Lower leg skin (tissue), 4 donors: ENCODE measurements around the gene ALLC. TPM values are rescaled to one million over a fixed set of nuclear protein-coding genes. Genes with fewer than 3 reads are reported as not detected.
"Not testable (repeated sequence)": the region's sequence is repeated elsewhere in the genome, so short reads cannot be mapped to it uniquely, and the experiment has no call there.

Experiments
- DNase-seq, 2 donors: peaks; one replicate each; pipeline ENCODE4 v3.0.0-alpha.2; 2019; ENCODE audit warnings: low spot score in 2 of 2
- H3K4me3 ChIP-seq: fragments of 200-600 bp; sonication (generic); 2 replicates; pipeline ENCODE4 v1.5.1; 2017; ENCODE audit warnings: mild to moderate bottlenecking, low read depth; ENCODE audit not compliant: poor library complexity, severe bottlenecking
- CTCF ChIP-seq, 3 donors: fragments of 450-650 bp; IDR thresholded peaks; one replicate each; pipeline ENCODE4 v1.5.1; 2016; ENCODE audit warnings: antibody characterized with exemption in 3 of 3, mild to moderate bottlenecking in 3 of 3, moderate library complexity in 2 of 3
- POLR2A ChIP-seq, 2 donors: fragments of 450-650 bp; IDR thresholded peaks; one replicate each; pipeline ENCODE4 v1.6.1; 2016 to 2017; ENCODE audit warnings: antibody characterized with exemption in 2 of 2, mild to moderate bottlenecking in 1 of 2, moderate library complexity in 1 of 2
- WGBS, 2 donors: methylation state at CpG; one replicate each; pipeline ENCODE4 v1.1.5; 2018; 5-methylcytosine and 5-hydroxymethylcytosine counted together
- intact Hi-C: fragments of 100-400 bp; cut with DNase I; formaldehyde crosslinking; loops from one replicate; pipeline ENCODE4 v1.15.0; 2023; ENCODE audit warnings: low total_unique reads
- total RNA-seq, 4 donors: library from RNA; depleted of rRNA; stranded (reverse); fragments of >200 nt; gene quantifications; one replicate each; pipeline ENCODE4 v1.1.0, GENCODE V29; 2016

The ALLC gene
- total RNA-seq, 4 donors from 2014 or later: 0.23 to 1.1 TPM; not detected in 2

- H3K4me3 ChIP-seq: no peak overlapping the region
- no peak for DNase-seq
- TF ChIP-seq POLR2A (IDR thresholded peaks at IDR 0.05): no peak
- no peak for TF ChIP-seq CTCF (IDR thresholded peaks at IDR 0.05)
- intact Hi-C loops: no loop called here
Measured at GRCh38 chr2:3618367-3618766, 39.6 kb upstream of the ALLC start.

GRCh38 chr2:3619033-3619432 is 39.0 kb upstream of the ALLC start:
- no peak for TF ChIP-seq POLR2A (IDR thresholded peaks at IDR 0.05)
- TF ChIP-seq CTCF (IDR thresholded peaks at IDR 0.05): no peak
- no peak overlapping the region for H3K4me3 ChIP-seq
- DNase-seq: no peak
- 85 to 91% methylated on average over 2 of the region's 2 CpGs for WGBS, 2 donors
- intact Hi-C loops: no loop called here

GRCh38 chr2:3619661-3620060 is 38.3 kb upstream of the ALLC start:
- intact Hi-C loops, H3K4me3 ChIP-seq: not testable (repeated sequence)
- DNase-seq: peak in 1 of 2 donors; percentile 58
- WGBS, 2 donors: 89 to 94% methylated on average over 9 of the region's 9 CpGs

- WGBS, 2 donors: 56 to 64% methylated on average over 5 of the region's 5 CpGs
- intact Hi-C loops: no loop called here
- DNase-seq: no peak
Measured at GRCh38 chr2:3620834-3621233, 37.2 kb upstream of the ALLC start.

GRCh38 chr2:3622967-3623366 is 35.0 kb upstream of the ALLC start:
- TF ChIP-seq POLR2A (IDR thresholded peaks at IDR 0.05) (no peak), CTCF (IDR thresholded peaks at IDR 0.05) (no peak)
- DNase-seq: no peak
- 80 to 97% methylated on average over 1 of the region's 1 CpG for WGBS, 2 donors
- intact Hi-C loops: no loop called here
- H3K4me3 ChIP-seq: no peak overlapping the region

More at GRCh38 chr2:3620834-3621233, 37.2 kb upstream of the ALLC start:
- TF ChIP-seq POLR2A (IDR thresholded peaks at IDR 0.05) (no peak), CTCF (IDR thresholded peaks at IDR 0.05) (no peak)
- no peak overlapping the region for H3K4me3 ChIP-seq

- peak in 1 of 2 donors; percentile 17 for DNase-seq
- WGBS, 2 donors: 89% methylated on average over 4 of the region's 4 CpGs
Measured at GRCh38 chr2:3624059-3624794, 33.8 kb upstream of the ALLC start.

More at GRCh38 chr2:3624059-3624794, 33.8 kb upstream of the ALLC start:
- no peak overlapping the region for H3K4me3 ChIP-seq
- TF ChIP-seq CTCF (IDR thresholded peaks at IDR 0.05): no peak
- no peak for TF ChIP-seq POLR2A (IDR thresholded peaks at IDR 0.05)
- intact Hi-C loops: no loop called here
